GM12878 (cell line): ENCODE measurements around the gene ING1. TPM values are rescaled to one million over a fixed set of nuclear protein-coding genes. Genes with fewer than 3 reads are reported as not detected.

ENCODE experiments used
- ATAC-seq: fragments of 200-7000 bp; cut with Tn5 transposase; 3 replicates; pipeline ENCODE4 v1.9.1; 2020; ENCODE audit warnings: mild to moderate bottlenecking, moderate library complexity
- BruUV-seq: library from RNA; stranded (reverse); fragments of 400-500 nt; replicated peaks from 2 replicates; lab custom pipeline; 2021; lab: Mats Ljungman, UMichigan
- CTCF ChIA-PET: fragments of 300-600 bp; sonication (Branson Sonifier 250); formaldehyde crosslinking; extraction: SDS; loops from one replicate; lab custom pipeline; 2021; ENCODE audit warnings: inconsistent platforms; lab: Yijun Ruan, JAX
- POLR2A ChIA-PET: fragments of 350-600 bp; formaldehyde crosslinking; extraction: SDS; loops from one replicate; lab custom pipeline; 2021; ENCODE audit warnings: inconsistent platforms; lab: Charles Lee
- RAD21 ChIA-PET: fragments of 300-600 bp; sonication (Branson Sonifier 250); formaldehyde crosslinking; loops from one replicate; lab custom pipeline; 2023; ENCODE audit warnings: antibody characterized with exemption; ENCODE audit not compliant: unreplicated experiment; lab: Charles Lee
- SMC1A ChIA-PET: fragments of 300-600 bp; sonication (Branson Sonifier 250); formaldehyde crosslinking; loops from one replicate; lab custom pipeline; 2023; ENCODE audit not compliant: unreplicated experiment, uncharacterized antibody; lab: Charles Lee
- DNase-seq: peaks from one replicate; pipeline ENCODE4 v3.0.0-alpha.2; 2011; ENCODE audit warnings: low read depth, low spot score
- FAIRE-seq: peaks from 3 replicates; lab custom pipeline; 2011; peaks lifted over from hg19 to GRCh38; lab: Jason Lieb, UNC
- H2AFZ ChIP-seq: 2 replicates; pipeline ENCODE4 v1.6.0; 2011; ENCODE audit warnings: low read depth, low read length, control low read depth; ENCODE audit not compliant: control insufficient read depth
- H3K27ac ChIP-seq: 2 replicates; pipeline ENCODE4 v1.5.1; 2011; ENCODE audit warnings: control low read depth; ENCODE audit not compliant: control insufficient read depth, insufficient read depth
- H3K27me3 ChIP-seq, 2 experiments: replicated peaks in 1 of 2; 2 replicates each; pipeline versions ENCODE4 v1.6.0 to v1.6.1; 2011; ENCODE audit warnings: low read length in 1 of 2; ENCODE audit not compliant: control insufficient read depth in 2 of 2, insufficient read depth in 2 of 2
- H3K36me3 ChIP-seq, 2 experiments: 2 replicates each; pipeline ENCODE4 v1.5.1; 2011; ENCODE audit warnings: low read length in 1 of 2; ENCODE audit not compliant: control insufficient read depth in 2 of 2, insufficient read depth in 2 of 2
- H3K4me1 ChIP-seq: 2 replicates; pipeline ENCODE4 v1.6.1; 2011; ENCODE audit warnings: mild to moderate bottlenecking, low read length, moderate library complexity, mixed read lengths; ENCODE audit not compliant: control insufficient read depth, insufficient read depth
- H3K4me2 ChIP-seq: 2 replicates; pipeline ENCODE4 v1.6.0; 2011; ENCODE audit warnings: control low read depth; ENCODE audit not compliant: control insufficient read depth, insufficient read depth
- H3K4me3 ChIP-seq: fragments of 200-600 bp; sonication (generic); 2 replicates; pipeline ENCODE4 v1.5.1; 2016
- H3K79me2 ChIP-seq: 2 replicates; pipeline ENCODE4 v1.6.0; 2011; ENCODE audit warnings: low read length; ENCODE audit not compliant: control insufficient read depth, insufficient read depth
- H3K9ac ChIP-seq: 2 replicates; pipeline ENCODE4 v1.8.0; 2011; ENCODE audit warnings: low read length, control low read depth, mixed read lengths; ENCODE audit not compliant: control insufficient read depth, insufficient read depth
- H3K9me3 ChIP-seq: replicated peaks from 3 replicates; pipeline ENCODE4 v1.5.1; 2011; ENCODE audit warnings: mild to moderate bottlenecking, low read length; ENCODE audit not compliant: control insufficient read depth, insufficient read depth
- H4K20me1 ChIP-seq: 2 replicates; pipeline ENCODE4 v1.6.0; 2011; ENCODE audit not compliant: control insufficient read depth, insufficient read depth
- CBFB ChIP-seq: IDR thresholded peaks from 2 replicates; pipeline ENCODE4 v1.6.1; 2016; ENCODE audit warnings: antibody characterized with exemption, low read depth
- EED ChIP-seq: sonication (generic); IDR thresholded peaks from 2 replicates; pipeline ENCODE4 v1.6.1; 2016; ENCODE audit warnings: antibody characterized with exemption, low read depth
- EZH2 ChIP-seq: IDR thresholded peaks from 2 replicates; pipeline ENCODE4 v1.6.1; 2012; ENCODE audit warnings: low read depth, mild to moderate bottlenecking, control low read depth, inconsistent platforms, low read length, borderline replicate concordance; ENCODE audit not compliant: control insufficient read depth
- FOS ChIP-seq: IDR thresholded peaks from 3 replicates; pipeline ENCODE4 v1.6.1; 2011; ENCODE audit warnings: borderline replicate concordance; ENCODE audit not compliant: insufficient read length; ENCODE audit errors: extremely low read depth
- KAT2A ChIP-seq: conservative IDR thresholded peaks from 2 replicates; pipeline ENCODE4 v1.6.1; 2011; ENCODE audit warnings: low read depth, low read length; ENCODE audit not compliant: control insufficient read depth
- POLR2AphosphoS5 ChIP-seq: IDR thresholded peaks from 2 replicates; pipeline ENCODE4 v1.6.1; 2011; ENCODE audit warnings: mild to moderate bottlenecking, low read length, inconsistent platforms
- SMAD5 ChIP-seq: IDR thresholded peaks from 2 replicates; pipeline ENCODE4 v1.6.1; 2016; ENCODE audit warnings: antibody characterized with exemption, low read depth
- SMARCA5 ChIP-seq: fragments of 450-650 bp; IDR thresholded peaks from 2 replicates; pipeline ENCODE4 v1.6.1; 2017; ENCODE audit warnings: mild to moderate bottlenecking
- WGBS: methylation state at CpG from one replicate; pipeline ENCODE4 v1.1.6; 2016; ENCODE audit warnings: low lambda C conversion rate; ENCODE audit not compliant: insufficient replicate concordance, insufficient coverage; ENCODE audit errors: missing lambda C conversion rate; 5-methylcytosine and 5-hydroxymethylcytosine counted together
- in situ Hi-C: fragments of 300-500 bp; cut with MboI; formaldehyde crosslinking; loops from 9 replicates; pipeline ENCODE4 v1.14.3; 2018; ENCODE audit warnings: mixed read lengths
- intact Hi-C: fragments of 100-400 bp; cut with micrococcal nuclease; formaldehyde crosslinking; loops from one replicate; pipeline ENCODE4 v1.14.2; 2022; ENCODE audit not compliant: unreplicated experiment
- polyA plus RNA-seq, 11 experiments: library from polyadenylated mRNA; depleted of rRNA in 4 of 11; unstranded in 6 of 11; stranded (reverse) in 5 of 11; fragments of >200 nt; fragmentation: Nextera tagmentation in 4 of 11; fragmentation: Illumina TruSeq in 1 of 11; extraction: Ambion mirVana in 4 of 11; extraction: Trizol in 1 of 11; gene quantifications; 1 replicate in 1 of 11; 2 replicates in 10 of 11; pipeline versions ENCODE4 v1.2.1 to v1.2.3, GENCODE V29; 2011 to 2016; ENCODE audit warnings: inconsistent platforms in 2 of 11, missing spikeins in 2 of 11, low read depth in 1 of 11
- total RNA-seq, 4 experiments: library from RNA; depleted of rRNA in 3 of 4; stranded (reverse); fragments of >200 nt in 3 of 4; fragmentation: Illumina TruSeq in 1 of 4; extraction: Trizol in 1 of 4; gene quantifications; 2 replicates each; pipeline versions ENCODE4 v1.2.1 to v1.2.3, GENCODE V29; 2013 to 2021

ING1 gene
- total and polyA plus RNA-seq, 10 of the 15 experiments (the other 5 are each of a cell fraction or from before 2014, with no cell fraction given), result 1.3 to 20.4 (median 13.1) TPM

- TF ChIP-seq KAT2A (no peak), FOS (no peak), SMARCA5 (no peak), SMAD5 (no peak), EZH2 (no peak), POLR2AphosphoS5 (no peak)
Measured at GRCh38 chr13:110676595-110677587, 36.6 kb upstream of the ING1 start (continued).

- CTCF ChIA-PET, result no interaction called here
- DNase-seq, result no peak
Measured at GRCh38 chr13:110677731-110678545, 35.6 kb upstream of the ING1 start.

More at GRCh38 chr13:110677731-110678545, 35.6 kb upstream of the ING1 start:
- WGBS, result 91% methylated on average over 28 of the region's 28 CpGs
- Histone ChIP-seq H2AFZ (no peak overlapping the region), H3K9ac (no peak overlapping the region)
- ChIA-PET SMC1A (no interaction called here), POLR2A (interaction anchor here (0.6 kb wide), 1 partner anchor 38 kb away, joined by 4 read pairs; no protein-coding TSS in a partner anchor)
- intact Hi-C loops, result loop anchor here (2.0 to 5.0 kb wide), 2 partner anchors 37 to 61 kb away; partner anchors contain the start of gene NAXD
- TF ChIP-seq CBFB (no peak), EED (no peak)
- TF ChIP-seq, all 136 proteins: peak for 0
- H3K9me3 ChIP-seq, result no peaks in the 10 kb centered on the region
- no peaks in the 10 kb centered on the region; the same call in 1 of the 2 replicates for H3K79me2 ChIP-seq
- peaks cover 16% of the 10 kb centered on the region for H3K4me1 ChIP-seq
- ATAC-seq (no peak), FAIRE-seq (no peak)
- no peaks in the 10 kb centered on the region for H4K20me1 ChIP-seq
- no peak overlapping the region for H3K27ac ChIP-seq
- BruUV-seq, result no TSS peak
- in situ Hi-C loops, result no loop called here
- RAD21 ChIA-PET, result no interaction called here
- H3K27me3 ChIP-seq, result no peaks in the 10 kb centered on the region
- H3K4me2 ChIP-seq, result no peak overlapping the region
- H3K36me3 ChIP-seq, result peaks cover 9 to 10% of the 10 kb centered on the region in 2 experiments; a peak in 3 of 4 replicates
- H3K4me3 ChIP-seq, result no peak overlapping the region
